ENCODE measurements around the gene EIPR1.

Gene EIPR1

DNA sequence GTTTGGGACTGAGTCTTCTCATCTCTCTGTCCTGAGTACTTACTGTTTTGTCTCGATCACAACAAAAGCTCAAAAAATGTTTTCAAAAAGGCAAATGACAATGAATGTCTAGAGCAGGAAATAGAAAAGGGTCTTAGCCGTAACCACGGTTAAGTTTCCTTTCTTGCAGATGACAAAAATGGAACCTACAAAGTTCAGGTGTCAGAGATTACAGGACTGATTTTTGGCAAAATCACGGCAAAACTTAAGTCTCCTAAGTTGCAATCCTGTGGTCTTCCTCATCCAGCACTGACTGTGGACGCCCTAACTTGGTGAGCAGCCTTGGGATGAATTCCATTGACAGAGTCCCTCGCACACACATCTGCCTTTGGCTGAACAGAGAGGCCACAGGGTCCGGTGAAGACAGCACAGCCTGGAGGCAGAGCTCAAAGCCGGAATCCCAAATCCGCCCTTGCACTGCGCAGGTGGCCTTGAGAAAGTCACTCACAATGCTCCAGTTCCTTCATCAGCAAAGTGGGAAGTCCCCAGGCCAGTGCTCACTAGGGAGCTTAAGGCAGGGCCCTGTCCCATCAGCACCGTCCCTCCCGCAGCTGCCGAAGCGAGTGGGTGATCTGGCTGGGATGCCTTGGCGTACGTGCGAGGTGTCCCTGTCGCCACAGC, 55.2 kb downstream of the EIPR1 start:
- DNase-seq, result no peak

- no peak for DNase-seq
These were observed 55.8 kb downstream of the EIPR1 start for GRCh38 chr2:3321825-3322224.

GRCh38 chr2:3320910-3321605, 56.6 kb downstream of the EIPR1 start:
- DNase-seq, result no peak

DNA sequence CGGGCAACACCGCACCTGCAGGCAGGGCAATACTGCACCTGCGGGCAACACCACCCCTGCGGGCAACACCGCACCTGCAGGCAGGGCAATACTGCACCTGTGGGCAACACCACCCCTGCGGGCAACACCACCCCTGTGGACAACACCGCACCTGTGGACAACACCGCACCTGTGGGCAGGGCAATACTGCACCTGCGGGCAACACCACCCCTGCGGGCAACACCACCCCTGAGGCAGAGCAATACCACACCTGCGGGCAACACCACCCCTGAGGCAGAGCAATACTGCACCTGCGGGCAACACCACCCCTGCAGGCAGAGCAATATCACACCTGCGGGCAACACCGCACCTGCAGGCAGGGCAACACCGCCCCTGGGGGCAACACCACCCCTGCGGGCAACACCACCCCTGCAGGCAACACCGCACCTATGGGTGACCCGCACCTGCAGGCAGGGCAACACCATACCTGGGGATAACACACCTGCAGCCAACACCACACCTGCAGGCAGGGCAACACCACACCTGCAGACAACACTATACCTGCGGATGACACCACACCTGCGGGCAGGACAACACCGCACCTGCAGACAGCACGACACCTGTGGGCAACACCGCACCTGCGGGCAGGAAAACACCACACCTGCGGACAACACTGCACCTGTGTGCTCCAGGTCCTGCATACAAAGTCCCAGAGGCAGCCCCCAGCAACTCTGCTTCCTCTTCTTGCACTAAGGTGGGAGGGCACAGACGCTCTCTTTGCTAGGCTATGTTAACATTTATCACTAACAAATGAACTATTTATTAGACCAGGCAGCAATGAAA, 57.7 kb downstream of the EIPR1 start:
- no peak for DNase-seq

GRCh38 chr2:3319134-3319533, 58.5 kb downstream of the EIPR1 start:
- DNase-seq, result no peak

- DNase-seq, result no peak
These were observed 59.6 kb downstream of the EIPR1 start for GRCh38 chr2:3317871-3318590.

- DNase-seq, result no peak
These were observed 60.3 kb downstream of the EIPR1 start for GRCh38 chr2:3317277-3317685.

- DNase-seq, result no peak
These were observed 61.0 kb downstream of the EIPR1 start for GRCh38 chr2:3316456-3317276.

DNA sequence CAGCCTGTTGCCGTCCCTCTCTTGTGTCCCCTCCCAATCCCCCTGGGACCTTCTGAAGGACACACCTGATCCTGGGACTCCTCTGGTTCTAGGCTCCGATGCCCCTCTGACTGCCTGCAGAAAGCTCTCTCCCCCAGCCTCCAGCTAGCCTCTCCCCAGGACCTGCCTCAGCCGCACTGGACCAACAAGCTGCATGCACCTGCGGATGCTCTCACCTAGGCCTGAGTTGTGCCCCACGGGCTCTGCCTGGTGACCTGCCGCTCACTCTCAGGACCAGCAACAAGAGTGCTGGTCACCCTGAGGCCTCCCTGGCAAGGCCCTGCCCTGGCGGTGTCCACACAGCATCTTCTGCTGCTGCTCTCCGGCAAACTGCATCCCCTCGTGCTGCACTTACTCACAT, 63.0 kb downstream of the EIPR1 start:
- DNase-seq, result no peak

GRCh38 chr2:3313781-3314375, 63.7 kb downstream of the EIPR1 start:
- DNase-seq, result no peak

- no peak for DNase-seq
These were observed 64.9 kb downstream of the EIPR1 start for GRCh38 chr2:3312576-3313345.

- DNase-seq, result no peak
These were observed 66.0 kb downstream of the EIPR1 start for GRCh38 chr2:3311601-3312000.

- no peak for DNase-seq
These were observed 67.9 kb downstream of the EIPR1 start for GRCh38 chr2:3309496-3310355.

- no peak for DNase-seq
These were observed 69.7 kb downstream of the EIPR1 start for GRCh38 chr2:3307901-3308300.

DNA sequence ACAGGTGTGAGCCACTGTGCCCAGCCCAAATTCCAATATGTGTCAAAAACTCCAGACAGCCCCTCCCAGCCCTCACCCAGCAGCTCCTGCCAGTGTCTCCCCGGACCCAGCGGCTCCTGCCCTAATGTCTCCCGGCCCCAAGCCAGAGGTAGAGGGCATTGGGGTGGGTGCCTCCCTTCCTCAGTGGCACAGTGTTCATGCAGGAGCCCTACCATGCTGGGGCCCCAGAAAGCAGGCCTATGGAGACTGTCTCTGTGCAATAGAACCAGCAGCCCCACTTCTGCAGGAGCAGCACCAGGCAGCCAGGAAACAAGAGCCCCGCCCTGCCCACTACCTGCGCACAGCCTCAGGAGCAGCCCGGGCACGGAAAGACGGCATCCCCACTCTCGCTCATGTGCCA, 70.4 kb downstream of the EIPR1 start:
- no peak for DNase-seq

- DNase-seq, result no peak
These were observed 71.7 kb downstream of the EIPR1 start for GRCh38 chr2:3305952-3306351.

GRCh38 chr2:3305431-3305830, 72.2 kb downstream of the EIPR1 start:
- no peak for DNase-seq

GRCh38 chr2:3303583-3304406, 73.8 kb downstream of the EIPR1 start:
- DNase-seq, result peak; percentile 76
